ENCODE data around the gene ADARB2.

DNA sequence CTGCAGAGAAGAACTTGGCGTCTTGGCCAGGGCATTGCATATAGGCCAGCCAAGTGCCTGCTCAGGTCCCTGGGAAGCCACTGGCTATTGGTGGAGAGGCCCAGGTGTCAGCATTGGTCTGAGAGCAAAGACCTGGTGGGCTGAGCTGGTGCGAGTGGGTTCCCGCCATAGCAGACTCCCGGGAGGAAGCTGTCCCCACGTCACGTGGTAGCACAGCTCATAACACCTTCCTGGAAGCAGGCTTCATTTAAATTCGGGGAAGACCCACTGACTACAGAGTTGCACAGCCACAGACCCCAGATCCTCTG, 550.7 kb downstream of the ADARB2 start:
- TF ChIP-seq CTCF (IDR thresholded peaks at IDR 0.05) (no peak), POLR2AphosphoS5 (IDR thresholded peaks at IDR 0.05) (no peak), POLR2A (IDR thresholded peaks at IDR 0.05; ENCODE audit: low read depth) (no peak)

Data from esophagus muscularis mucosa (tissue), 3 donors.